Measurements from ENCODE around the gene FBXW4. TPM values are rescaled to one million over a fixed set of nuclear protein-coding genes. Genes with fewer than 3 reads are reported as not detected.

Gene FBXW4
- total RNA-seq, 2 donors from 2014 or later: 61.3 to 92.2 TPM

DNA sequence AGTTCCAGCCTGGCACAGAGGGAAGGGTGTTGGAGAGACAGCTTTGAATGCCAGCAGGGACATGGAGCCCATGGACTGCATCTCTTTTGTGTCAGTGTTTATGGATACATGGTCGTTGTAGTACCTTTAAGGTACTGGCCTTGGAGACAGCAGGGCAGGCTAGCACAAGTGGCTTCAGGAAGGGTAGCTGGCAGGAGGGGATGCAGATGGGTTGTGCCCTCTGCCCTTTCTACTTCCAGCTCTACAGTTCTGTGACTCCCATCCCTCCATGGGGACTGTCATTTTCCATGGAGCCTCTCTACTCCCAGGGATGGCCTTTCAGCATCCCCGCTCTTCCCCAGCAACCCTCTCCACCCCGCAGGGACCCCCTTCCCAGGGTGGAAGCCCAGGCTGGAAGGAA lies 132.0 kb downstream of the FBXW4 start:
- 70% methylated on average over 3 of the region's 3 CpGs for WGBS
- no peak for DNase-seq (ENCODE audit: low spot score)

DNA sequence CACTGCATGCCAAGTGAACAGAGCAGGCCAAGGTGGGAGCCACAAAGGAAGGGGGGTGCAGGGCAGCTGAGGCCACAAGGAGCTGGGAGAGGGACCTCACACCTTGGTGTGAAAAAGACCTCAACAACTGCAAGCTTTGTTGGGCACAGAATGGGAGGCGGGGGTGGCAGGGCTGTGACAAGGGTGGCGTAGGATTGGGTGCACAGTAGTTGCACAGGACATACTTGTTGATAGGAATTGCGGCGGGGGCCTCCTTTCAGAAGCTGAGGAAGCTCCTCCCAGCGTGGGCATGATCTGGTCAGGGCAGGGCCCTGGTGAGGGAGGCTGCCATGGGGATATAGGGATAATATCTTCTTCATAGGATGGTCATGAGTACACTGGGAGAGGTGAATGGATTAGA lies 132.7 kb downstream of the FBXW4 start:
- Histone ChIP-seq H3K4me3 (no peak overlapping the region), H3K27me3 (replicated peaks; ENCODE audit: insufficient read depth) (peaks cover 10% of the 10 kb centered on the region), H3K27ac (no peak overlapping the region), H3K36me3 (no peaks in the 10 kb centered on the region), H3K4me1 (replicated peaks) (no peaks in the 10 kb centered on the region), H3K9me3 (no peaks in the 10 kb centered on the region)
- WGBS: 96% methylated on average over 5 of the region's 5 CpGs
- DNase-seq (ENCODE audit: low spot score): no peak
- TF ChIP-seq POLR2A (IDR thresholded peaks at IDR 0.05) (no peak), POLR2AphosphoS5 (IDR thresholded peaks at IDR 0.05) (no peak)
- TF ChIP-seq, protein P1, sequence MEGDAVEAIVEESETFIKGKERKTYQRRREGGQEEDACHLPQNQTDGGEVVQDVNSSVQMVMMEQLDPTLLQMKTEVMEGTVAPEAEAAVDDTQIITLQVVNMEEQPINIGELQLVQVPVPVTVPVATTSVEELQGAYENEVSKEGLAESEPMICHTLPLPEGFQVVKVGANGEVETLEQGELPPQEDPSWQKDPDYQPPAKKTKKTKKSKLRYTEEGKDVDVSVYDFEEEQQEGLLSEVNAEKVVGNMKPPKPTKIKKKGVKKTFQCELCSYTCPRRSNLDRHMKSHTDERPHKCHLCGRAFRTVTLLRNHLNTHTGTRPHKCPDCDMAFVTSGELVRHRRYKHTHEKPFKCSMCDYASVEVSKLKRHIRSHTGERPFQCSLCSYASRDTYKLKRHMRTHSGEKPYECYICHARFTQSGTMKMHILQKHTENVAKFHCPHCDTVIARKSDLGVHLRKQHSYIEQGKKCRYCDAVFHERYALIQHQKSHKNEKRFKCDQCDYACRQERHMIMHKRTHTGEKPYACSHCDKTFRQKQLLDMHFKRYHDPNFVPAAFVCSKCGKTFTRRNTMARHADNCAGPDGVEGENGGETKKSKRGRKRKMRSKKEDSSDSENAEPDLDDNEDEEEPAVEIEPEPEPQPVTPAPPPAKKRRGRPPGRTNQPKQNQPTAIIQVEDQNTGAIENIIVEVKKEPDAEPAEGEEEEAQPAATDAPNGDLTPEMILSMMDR (IDR thresholded peaks at IDR 0.05): no peak
- intact Hi-C loops (cut with DNase I): loop anchor here (10.0 kb wide), 2 partner anchors 97 to 267 kb away; no protein-coding TSS in a partner anchor

More for the DNA sequence above, 132.0 kb downstream of the FBXW4 start:
- Histone ChIP-seq H3K9me3 (no peaks in the 10 kb centered on the region), H3K36me3 (no peaks in the 10 kb centered on the region), H3K4me3 (no peak overlapping the region), H3K4me1 (replicated peaks) (no peaks in the 10 kb centered on the region), H3K27ac (no peak overlapping the region), H3K27me3 (replicated peaks; ENCODE audit: insufficient read depth) (peaks cover 10% of the 10 kb centered on the region)
- intact Hi-C loops (cut with DNase I): loop anchor here (10.0 kb wide), 2 partner anchors 98 to 268 kb away; no protein-coding TSS in a partner anchor
- TF ChIP-seq POLR2AphosphoS5 (IDR thresholded peaks at IDR 0.05) (no peak), POLR2A (IDR thresholded peaks at IDR 0.05) (no peak)
- TF ChIP-seq, protein P1 (IDR thresholded peaks at IDR 0.05): no peak

DNA sequence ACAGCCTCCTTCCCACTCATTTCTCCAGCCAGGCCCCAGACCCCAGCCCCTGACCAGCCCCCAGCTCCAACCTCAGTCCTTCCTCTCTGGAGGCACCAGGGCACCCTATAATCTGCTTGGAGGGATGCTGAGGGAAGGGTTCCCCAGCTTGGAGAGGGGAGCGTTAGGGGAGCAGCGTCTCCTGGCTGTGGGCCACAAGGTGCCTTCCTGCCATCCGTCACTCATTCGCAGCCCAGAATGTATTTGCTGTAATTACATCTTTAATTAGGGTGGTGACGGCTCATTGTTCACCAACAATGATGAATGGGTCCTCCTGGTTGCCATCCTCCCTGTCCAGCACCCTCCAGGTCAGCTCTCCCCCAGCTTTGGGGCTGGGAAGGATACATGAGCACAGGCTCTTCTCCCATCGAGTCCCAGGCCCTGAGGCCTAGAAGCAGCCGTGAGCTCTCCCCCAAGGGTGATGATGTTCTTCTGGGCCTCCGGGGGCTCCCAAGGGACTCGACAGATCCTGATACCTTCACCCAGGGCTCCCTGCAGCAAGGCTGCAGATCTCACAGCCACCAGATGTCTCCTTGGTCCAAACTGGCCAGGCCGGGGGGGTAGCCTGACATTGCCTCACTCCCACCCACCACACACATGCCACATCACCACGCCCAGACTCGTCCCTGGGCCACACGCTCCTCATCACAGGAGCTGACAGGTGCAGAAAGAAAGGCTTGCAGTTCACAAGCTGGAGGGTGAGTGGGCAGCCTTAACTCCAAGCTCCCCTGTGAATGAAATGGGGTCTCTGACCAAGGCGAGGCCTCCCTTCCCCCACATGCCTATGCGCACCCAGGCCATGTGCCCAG lies 133.7 kb downstream of the FBXW4 start:
- no peak overlapping the region for H3K4me3 ChIP-seq
- H3K9me3 ChIP-seq: no peaks in the 10 kb centered on the region
- DNase-seq (ENCODE audit: low spot score): no peak
- no peaks in the 10 kb centered on the region for H3K36me3 ChIP-seq
- H3K27me3 ChIP-seq (replicated peaks; ENCODE audit: insufficient read depth): peaks cover 5% of the 10 kb centered on the region
- no peak overlapping the region for H3K27ac ChIP-seq
- TF ChIP-seq POLR2AphosphoS5 (IDR thresholded peaks at IDR 0.05) (no peak), POLR2A (IDR thresholded peaks at IDR 0.05) (no peak)
- TF ChIP-seq, protein P1 (IDR thresholded peaks at IDR 0.05): no peak
- intact Hi-C loops (cut with DNase I): loop anchor here (10.0 kb wide), 2 partner anchors 96 to 266 kb away; no protein-coding TSS in a partner anchor
- 67% methylated on average over 14 of the region's 15 CpGs for WGBS
- H3K4me1 ChIP-seq (replicated peaks): no peaks in the 10 kb centered on the region

Small RNAs within 50 kb of the gene (microRNA-seq; reads per million reads assigned to microRNA genes)
- not detected for gene MIR3158-1
- gene MIR3158-2: not detected

Small RNAs within 50 kb of the gene (small RNA-seq; reads per million reads assigned to genes)
- gene MIR3158-1 (0 reads per million in 2 donors), gene RNU6-1165P (0 reads per million in 2 donors)

Other genes starting within 250 kb of the FBXW4 start
- 10 to 100 TPM; 23.2 to 44.7 TPM for gene POLL, start 106.9 kb downstream of the FBXW4 start, total RNA-seq
- gene DPCD, start 106.8 kb downstream of the FBXW4 start, total RNA-seq: 10 to 100 TPM; 23.9 to 66.1 TPM
- gene FGF8, start 80.9 kb upstream of the FBXW4 start, total RNA-seq: 1 to 10 TPM in 1 of 2 donors, not detected in 1; 1.2 TPM
- 10 to 100 TPM; 43.7 to 47.4 TPM for gene NPM3, start 88.3 kb upstream of the FBXW4 start, total RNA-seq
- 100 to 1,000 TPM in 1 of 2 donors, 10 to 100 TPM in 1; 82.5 to 143 TPM for gene OGA, start 123.3 kb upstream of the FBXW4 start, total RNA-seq
- 1 to 10 TPM; 2.6 to 3.0 TPM for gene KCNIP2, start 148.6 kb upstream of the FBXW4 start, total RNA-seq

Data from prostate gland (tissue), 2 donors.